ENCODE results near the gene ADI1.

Gene ADI1

DNA sequence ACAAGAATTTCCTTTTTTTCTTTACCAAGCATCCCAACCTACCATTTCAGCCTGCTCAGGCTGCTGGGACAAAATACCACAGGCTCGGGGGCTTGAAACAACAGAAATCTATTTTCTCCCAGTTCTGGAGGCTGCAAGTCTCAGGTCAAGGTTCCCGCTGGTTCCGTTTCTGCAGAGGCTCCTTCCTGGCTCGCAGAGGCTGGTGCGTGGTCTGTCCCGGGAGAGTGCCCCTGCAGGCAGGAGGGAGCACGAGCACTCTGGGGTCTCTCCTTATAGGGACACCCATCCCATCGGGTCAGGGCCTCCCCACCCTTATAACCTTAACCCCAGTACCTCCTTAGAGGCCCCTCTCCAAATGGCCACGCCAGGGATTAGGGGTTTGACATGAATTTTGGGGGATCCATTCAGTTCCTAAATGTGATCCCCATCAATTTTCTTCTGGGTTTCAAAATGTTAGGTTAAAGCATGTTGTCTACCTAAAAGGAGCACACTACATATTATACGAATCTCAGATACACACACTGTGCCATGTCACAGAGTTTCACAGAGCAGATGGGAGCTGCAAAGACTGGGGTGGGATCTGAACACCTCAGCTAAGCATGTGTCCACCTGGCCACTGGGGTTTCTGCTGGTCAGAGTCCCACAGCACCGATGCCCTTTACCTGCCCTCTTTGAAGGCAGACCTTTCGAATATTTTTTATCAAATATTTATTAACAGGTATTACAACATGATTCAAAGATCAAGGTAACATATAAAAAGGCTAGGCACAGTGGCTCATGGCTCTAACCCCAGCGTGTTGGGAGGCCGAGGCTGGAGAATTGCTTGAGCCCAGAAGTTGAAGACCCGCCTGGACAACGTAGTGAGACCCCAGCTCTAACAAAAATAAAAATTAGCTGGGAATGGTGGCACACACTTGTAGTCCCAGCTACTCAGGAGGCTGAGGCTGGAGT lies 17.6 kb upstream of the ADI1 start:
- Histone ChIP-seq H3K27me3 (ENCODE audit: low read depth) (no peaks in the 10 kb centered on the region), H3K4me1 (no peaks in the 10 kb centered on the region), H3K9me3 (no peaks in the 10 kb centered on the region), H3K36me3 (replicated peaks) (peaks cover 12% of the 10 kb centered on the region), H3K4me3 (peak overlapping the region; percentile 13)
- in situ Hi-C loops (cut with MboI; ENCODE audit: low sequenced_read_pairs): no loop called here
- DNase-seq (ENCODE audit: low spot score in 2 of 2): peak in 1 of 2 experiments; percentile 67

DNA sequence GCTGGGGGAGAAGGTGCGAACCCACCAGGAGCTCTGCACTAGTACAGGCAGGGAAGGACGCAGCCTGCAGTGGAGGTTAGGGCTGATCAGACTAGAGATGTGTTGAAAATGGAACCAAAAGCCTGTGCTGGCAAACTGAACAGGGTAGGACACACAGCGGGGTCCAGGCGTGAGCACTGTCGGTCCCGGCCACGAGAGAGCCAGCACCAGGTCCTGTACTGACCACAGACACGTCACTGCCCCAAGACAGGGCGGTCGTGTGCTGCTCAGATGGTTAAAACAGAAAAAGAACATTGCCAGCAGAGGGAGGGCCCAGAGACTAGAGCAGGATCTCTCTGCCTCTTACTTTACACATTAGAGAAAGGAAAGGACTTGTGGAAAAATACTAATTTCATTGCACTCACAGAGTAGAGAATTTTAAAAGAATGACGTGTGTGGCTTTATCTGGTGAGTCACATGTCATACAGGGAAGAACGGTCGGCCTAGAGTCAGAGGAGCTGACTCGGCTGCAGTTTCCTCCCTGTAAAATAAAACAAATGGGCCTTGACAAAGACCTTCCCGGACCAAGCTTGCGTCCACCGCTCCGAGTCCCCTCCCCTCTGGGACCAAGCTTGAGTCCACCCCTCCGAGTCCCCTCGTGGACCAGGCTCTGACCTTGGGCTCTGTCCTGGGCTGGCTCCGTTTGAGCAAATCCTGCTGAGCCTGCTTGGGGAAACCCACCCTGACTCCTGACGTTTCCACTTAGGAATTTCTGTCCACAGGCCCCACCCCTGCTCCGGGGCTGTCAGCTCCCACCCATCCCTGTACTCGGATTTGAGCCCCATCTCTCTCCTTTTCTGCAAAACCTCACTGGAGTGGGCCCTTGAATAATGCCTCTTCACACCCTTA lies 16.7 kb upstream of the ADI1 start:
- Histone ChIP-seq H3K4me3 (peak overlapping the region; percentile 13), H3K9me3 (no peaks in the 10 kb centered on the region), H3K4me1 (no peaks in the 10 kb centered on the region), H3K27me3 (ENCODE audit: low read depth) (no peaks in the 10 kb centered on the region), H3K36me3 (replicated peaks) (peaks cover 5% of the 10 kb centered on the region; the same call in 1 of the 2 replicates)
- in situ Hi-C loops (cut with MboI; ENCODE audit: low sequenced_read_pairs): no loop called here
- peak in 1 of 2 experiments; percentile 30 for DNase-seq (ENCODE audit: low spot score in 2 of 2)

DNA sequence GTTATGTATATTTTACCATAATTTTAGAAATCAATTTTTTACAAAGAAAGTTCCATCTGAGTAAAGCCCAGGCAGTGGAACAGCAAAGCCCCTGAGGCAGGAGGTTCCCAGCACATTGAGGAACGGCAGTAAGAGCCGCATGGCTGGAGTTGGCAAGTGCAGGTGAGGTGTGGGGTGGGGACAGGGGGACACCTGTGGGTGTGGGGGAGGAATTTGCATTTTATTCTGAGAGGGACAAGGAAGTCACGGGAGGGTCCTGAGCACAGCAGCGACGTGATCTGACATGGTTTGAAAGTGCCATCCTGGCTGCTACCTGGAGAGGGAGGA lies 16.1 kb upstream of the ADI1 start:
- H3K4me3 ChIP-seq: no peak overlapping the region
- H3K4me1 ChIP-seq: no peaks in the 10 kb centered on the region
- H3K9me3 ChIP-seq: no peaks in the 10 kb centered on the region
- DNase-seq (ENCODE audit: low spot score in 2 of 2): no peak
- in situ Hi-C loops (cut with MboI; ENCODE audit: low sequenced_read_pairs): no loop called here
- no peaks in the 10 kb centered on the region for H3K27me3 ChIP-seq (ENCODE audit: low read depth)
- peaks cover 5% of the 10 kb centered on the region; the same call in 1 of the 2 replicates for H3K36me3 ChIP-seq (replicated peaks)

DNA sequence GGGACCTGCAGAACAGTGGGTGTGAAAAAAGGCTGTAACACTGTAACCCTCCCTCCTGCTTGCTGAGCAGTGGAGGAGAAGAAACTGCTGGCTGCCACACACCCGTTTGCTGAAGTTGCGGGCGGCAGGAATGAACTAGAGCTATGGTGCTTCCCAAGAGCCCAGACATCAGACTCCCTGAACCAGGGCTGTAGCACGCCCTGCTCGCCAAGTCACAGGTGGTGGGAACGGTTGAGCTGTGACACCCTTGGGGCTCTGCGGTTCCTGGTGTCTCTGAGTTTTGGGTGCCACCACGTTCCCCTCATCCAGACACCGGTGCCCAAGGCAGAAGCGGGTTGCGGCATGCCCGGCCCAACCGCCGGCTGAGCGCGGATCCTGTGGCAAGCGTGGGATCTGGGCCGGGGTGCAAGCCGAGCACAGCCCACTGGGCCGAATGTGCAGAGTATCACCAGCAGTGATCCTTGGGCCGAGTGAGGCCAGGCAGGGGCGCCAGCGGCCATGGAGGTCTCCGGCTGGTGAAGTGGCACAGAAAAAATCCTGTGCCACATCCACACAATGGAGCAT lies 15.0 kb upstream of the ADI1 start:
- Histone ChIP-seq H3K4me3 (no peak overlapping the region), H3K27me3 (ENCODE audit: low read depth) (no peaks in the 10 kb centered on the region), H3K4me1 (no peaks in the 10 kb centered on the region), H3K9me3 (no peaks in the 10 kb centered on the region), H3K36me3 (replicated peaks) (peaks cover 2% of the 10 kb centered on the region; the same call in 1 of the 2 replicates)
- in situ Hi-C loops (cut with MboI; ENCODE audit: low sequenced_read_pairs): no loop called here
- DNase-seq (ENCODE audit: low spot score in 2 of 2): no peak

DNA sequence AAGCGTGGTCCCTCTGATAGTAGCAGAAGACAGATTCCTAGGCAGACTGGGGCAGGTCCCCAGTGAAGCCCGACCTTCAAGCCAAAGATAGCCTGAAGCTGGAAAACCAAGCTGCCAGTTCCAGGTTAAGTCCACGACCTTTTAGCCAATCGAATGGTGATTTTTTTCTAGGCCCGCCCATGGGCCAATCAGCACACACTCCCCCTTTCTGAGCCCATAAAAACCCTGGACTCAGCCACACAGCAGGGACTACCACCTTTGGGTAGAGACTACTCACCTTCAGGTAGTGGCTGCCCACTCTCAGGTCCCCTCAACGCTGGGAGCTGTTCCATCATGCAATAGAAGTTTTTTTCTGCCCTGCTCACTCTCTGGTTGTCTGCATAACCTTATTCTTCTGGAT lies 14.5 kb upstream of the ADI1 start:
- H3K4me3 ChIP-seq: no peak overlapping the region
- DNase-seq (ENCODE audit: low spot score in 2 of 2): no peak
- no peaks in the 10 kb centered on the region for H3K4me1 ChIP-seq
- H3K27me3 ChIP-seq (ENCODE audit: low read depth): no peaks in the 10 kb centered on the region
- H3K9me3 ChIP-seq: no peaks in the 10 kb centered on the region
- in situ Hi-C loops (cut with MboI; ENCODE audit: low sequenced_read_pairs): no loop called here
- H3K36me3 ChIP-seq (replicated peaks): no peaks in the 10 kb centered on the region; the same call in 1 of the 2 replicates

DNA sequence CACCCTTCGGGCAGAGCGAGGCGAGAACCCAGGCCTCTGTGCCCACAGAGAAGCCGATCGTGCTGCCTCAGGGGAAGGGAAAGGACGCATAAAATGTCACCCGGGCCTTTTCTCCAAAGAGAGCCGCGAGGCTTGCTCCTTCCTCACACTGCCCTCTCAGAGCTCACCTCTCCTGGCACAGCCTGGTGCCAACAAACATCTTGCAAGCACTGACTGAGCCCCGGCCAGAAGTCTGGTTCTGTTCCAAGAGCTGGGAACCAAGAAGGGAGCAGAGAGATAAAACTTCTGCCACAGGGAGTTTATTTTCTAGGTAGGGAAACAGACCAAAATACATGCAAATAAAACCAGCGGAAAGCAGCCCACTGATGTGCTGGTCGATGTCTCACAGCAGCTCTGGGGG lies 13.6 kb upstream of the ADI1 start:
- Histone ChIP-seq H3K4me3 (no peak overlapping the region), H3K36me3 (replicated peaks) (no peaks in the 10 kb centered on the region), H3K4me1 (no peaks in the 10 kb centered on the region), H3K9me3 (no peaks in the 10 kb centered on the region), H3K27me3 (ENCODE audit: low read depth) (no peaks in the 10 kb centered on the region)
- DNase-seq (ENCODE audit: low spot score in 2 of 2): no peak
- in situ Hi-C loops (cut with MboI; ENCODE audit: low sequenced_read_pairs): no loop called here

DNA sequence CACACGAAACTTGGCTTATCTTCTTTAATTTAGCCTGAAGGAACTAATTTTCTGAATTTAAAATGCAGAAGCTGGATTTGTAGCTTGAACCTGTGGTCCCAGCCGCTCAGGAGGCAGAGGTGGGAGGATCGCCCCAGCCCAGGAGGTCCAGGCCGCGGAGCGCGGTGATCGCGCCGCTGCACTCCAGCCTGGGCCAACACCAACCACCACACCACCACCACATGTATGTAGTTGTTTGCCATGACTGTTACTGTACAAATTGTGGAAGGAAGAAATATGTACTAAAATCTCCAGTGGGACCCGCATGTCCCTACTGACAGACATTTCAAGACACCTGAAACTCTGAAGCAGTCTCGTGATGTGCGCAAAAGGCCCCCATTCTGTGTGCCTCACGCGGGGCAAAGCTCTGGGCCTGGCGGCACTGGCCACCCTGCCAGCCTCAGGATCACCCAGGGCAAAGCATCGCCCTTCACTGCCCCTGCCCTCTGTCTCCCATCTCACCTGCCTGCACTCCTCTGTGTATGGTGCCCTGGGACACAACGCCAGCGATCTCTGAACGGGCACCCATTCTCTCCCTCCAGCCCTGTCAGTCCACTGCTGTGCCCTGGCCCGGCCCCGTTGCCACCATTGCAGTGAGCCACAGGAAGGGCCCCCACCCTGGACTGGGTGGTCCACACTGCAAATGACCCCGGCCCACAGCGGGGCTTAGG lies 10.1 kb upstream of the ADI1 start:
- H3K36me3 ChIP-seq (replicated peaks): no peaks in the 10 kb centered on the region
- no peaks in the 10 kb centered on the region for H3K4me1 ChIP-seq
- H3K4me3 ChIP-seq: no peak overlapping the region
- DNase-seq (ENCODE audit: low spot score in 2 of 2): no peak
- H3K9me3 ChIP-seq: no peaks in the 10 kb centered on the region
- H3K27me3 ChIP-seq (ENCODE audit: low read depth): no peaks in the 10 kb centered on the region
- in situ Hi-C loops (cut with MboI; ENCODE audit: low sequenced_read_pairs): no loop called here

DNA sequence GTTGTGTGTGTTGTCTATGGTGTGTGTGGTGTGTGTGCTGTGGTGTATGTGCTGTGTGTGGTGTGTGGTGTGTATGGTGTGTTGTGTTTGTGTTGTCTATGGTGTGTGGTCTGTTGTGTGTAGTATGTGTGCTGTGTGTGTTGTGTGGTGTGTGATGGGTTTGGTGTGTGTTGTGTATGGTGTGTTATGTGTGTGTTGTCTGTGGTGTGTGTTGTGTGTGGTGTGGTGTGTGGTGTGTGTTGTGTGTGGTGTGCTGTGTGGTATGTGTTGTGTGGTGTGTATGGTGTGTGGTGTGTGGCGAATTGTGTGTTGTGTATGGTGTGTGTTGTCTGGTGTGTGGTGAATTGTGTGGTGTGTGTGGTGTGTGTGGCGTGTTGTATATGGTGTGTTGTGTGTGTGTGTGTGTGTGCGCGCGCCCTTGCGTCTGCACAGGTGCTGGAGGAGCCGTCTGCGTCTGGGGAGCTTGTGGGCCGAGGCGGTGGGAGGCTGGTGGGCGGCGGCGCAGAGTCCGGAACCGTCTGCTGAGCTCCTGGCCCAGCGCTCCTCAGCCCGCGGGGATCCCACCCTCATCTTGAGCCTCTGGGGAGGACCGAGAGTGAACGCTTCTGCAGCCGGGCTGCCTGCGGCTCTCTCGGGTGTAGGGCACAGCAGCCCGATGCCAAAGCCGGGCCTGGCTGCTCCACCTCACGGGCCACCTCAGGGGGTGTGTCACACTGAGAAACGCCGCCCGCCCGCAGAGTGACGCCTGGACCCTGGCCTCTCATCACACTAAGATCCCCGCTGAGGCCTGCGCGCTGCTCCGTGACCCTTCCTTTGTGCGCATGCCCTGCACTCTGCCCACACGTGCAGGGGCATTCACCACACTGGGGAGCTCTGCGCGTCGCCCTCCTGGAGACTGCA lies 8.8 kb upstream of the ADI1 start:
- H3K36me3 ChIP-seq (replicated peaks): no peaks in the 10 kb centered on the region
- H3K4me1 ChIP-seq: no peaks in the 10 kb centered on the region
- no peaks in the 10 kb centered on the region for H3K9me3 ChIP-seq
- no peaks in the 10 kb centered on the region for H3K27me3 ChIP-seq (ENCODE audit: low read depth)
- no peak overlapping the region for H3K4me3 ChIP-seq
- in situ Hi-C loops (cut with MboI; ENCODE audit: low sequenced_read_pairs): no loop called here
- DNase-seq (ENCODE audit: low spot score in 2 of 2): no peak

DNA sequence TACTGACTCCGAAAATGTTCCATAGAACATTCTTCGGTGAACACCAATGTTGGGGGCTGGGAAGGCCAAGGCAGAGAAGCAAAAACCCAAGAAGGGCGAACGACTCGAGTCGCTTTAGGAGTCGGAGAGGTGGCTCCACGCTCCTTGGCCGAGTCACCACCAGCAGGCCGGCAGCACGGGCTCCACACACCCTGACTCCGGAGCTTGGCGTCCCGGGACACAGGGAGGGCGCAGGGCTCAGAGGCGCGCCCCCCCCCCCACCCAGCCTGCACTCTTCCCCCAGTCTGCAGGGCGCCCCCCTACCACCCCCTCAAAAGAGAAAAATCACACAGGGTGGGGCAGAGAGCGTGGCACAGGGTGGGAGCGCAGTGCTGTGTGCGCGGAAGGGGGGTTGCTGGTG lies 7.5 kb upstream of the ADI1 start:
- Histone ChIP-seq H3K4me1 (no peaks in the 10 kb centered on the region), H3K36me3 (replicated peaks) (no peaks in the 10 kb centered on the region), H3K27me3 (ENCODE audit: low read depth) (no peaks in the 10 kb centered on the region), H3K9me3 (no peaks in the 10 kb centered on the region), H3K4me3 (no peak overlapping the region)
- in situ Hi-C loops (cut with MboI; ENCODE audit: low sequenced_read_pairs): no loop called here
- no peak for DNase-seq (ENCODE audit: low spot score in 2 of 2)

DNA sequence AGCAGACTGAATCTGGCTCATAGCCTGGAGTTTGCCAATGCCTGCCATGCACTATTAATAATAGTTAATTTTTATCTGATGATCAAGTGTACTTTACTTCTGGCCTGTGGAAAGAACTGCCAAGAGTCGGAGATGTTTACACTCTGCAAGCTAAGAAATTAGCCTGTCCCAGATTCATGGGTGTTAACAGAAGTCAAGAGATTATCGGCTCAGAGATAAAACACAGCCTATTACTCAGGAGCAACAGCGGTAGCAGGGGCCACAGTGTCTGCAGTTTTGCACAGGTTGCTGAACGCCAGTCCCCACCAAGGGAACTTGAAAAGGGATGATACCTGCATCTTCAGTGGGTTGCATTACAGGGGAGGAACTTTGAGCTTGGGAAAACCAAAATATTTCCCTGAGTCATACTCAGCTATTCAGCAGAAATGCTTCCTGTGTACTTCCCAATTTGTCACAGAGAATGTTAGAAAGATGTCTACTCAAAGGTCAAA lies 4.3 kb upstream of the ADI1 start:
- Histone ChIP-seq H3K4me3 (no peak overlapping the region), H3K9me3 (no peaks in the 10 kb centered on the region), H3K36me3 (replicated peaks) (no peaks in the 10 kb centered on the region), H3K4me1 (peaks cover 7% of the 10 kb centered on the region), H3K27me3 (ENCODE audit: low read depth) (no peaks in the 10 kb centered on the region)
- DNase-seq (ENCODE audit: low spot score in 2 of 2): no peak
- in situ Hi-C loops (cut with MboI; ENCODE audit: low sequenced_read_pairs): no loop called here

DNA sequence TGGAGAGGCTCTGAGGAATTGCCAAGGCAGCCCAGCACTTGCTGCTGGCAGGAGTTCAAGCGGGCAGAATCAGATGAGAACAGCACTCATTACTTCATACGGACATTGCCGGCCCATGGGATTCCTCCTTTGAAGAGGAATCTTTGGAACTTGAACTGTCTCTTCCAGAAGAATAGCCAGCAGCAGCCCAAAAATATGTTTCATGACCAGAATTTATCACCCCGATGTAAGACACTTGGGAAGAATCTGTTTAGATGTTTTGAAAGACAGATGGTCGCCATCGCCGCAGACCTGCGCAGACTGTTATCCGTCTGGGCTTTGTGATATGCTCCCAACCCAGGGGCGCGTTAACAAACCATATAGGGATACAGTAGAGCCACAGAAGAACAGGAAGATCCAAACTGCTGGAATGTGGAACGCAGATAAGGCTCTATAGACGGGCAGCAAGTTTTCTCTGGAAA lies 3.7 kb upstream of the ADI1 start:
- no peaks in the 10 kb centered on the region for H3K36me3 ChIP-seq (replicated peaks)
- DNase-seq (ENCODE audit: low spot score in 2 of 2): no peak
- H3K27me3 ChIP-seq (ENCODE audit: low read depth): no peaks in the 10 kb centered on the region
- H3K9me3 ChIP-seq: no peaks in the 10 kb centered on the region
- H3K4me3 ChIP-seq: no peak overlapping the region
- peaks cover 9% of the 10 kb centered on the region for H3K4me1 ChIP-seq
- in situ Hi-C loops (cut with MboI; ENCODE audit: low sequenced_read_pairs): no loop called here

DNA sequence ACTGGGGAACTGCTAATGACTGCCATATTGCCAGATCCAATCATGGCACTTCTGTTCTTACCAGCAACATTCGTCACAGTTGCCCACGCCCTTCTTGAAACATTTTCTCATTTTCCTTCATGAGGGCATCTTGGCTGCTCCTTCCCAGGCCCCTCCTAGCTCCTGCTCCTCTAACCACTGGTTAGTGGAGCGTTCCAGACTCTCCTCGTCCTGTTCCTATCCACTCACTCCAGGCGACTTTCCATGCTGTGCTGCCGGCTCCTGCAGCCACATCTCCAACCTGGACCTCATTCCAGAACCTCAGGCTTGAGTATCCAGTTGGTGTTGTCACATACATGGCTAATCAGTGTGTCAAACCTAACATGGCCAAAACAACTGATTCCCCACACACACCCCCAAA lies 1.3 kb upstream of the ADI1 start:
- Histone ChIP-seq H3K9me3 (no peaks in the 10 kb centered on the region), H3K4me1 (peaks cover 12% of the 10 kb centered on the region), H3K4me3 (no peak overlapping the region), H3K27me3 (ENCODE audit: low read depth) (no peaks in the 10 kb centered on the region), H3K36me3 (replicated peaks) (no peaks in the 10 kb centered on the region; the same call in 1 of the 2 replicates)
- DNase-seq (ENCODE audit: low spot score in 2 of 2): no peak
- in situ Hi-C loops (cut with MboI; ENCODE audit: low sequenced_read_pairs): no loop called here

Data from HAP-1 (cell line).